Stimulated activated CD4-positive, alpha-beta T cell treated with anti-CD3 and anti-CD28 coated beads, Interleukin-4, amount 100 ng/mL, for 24 hours (primary cell): ENCODE measurements around the gene RBM28.

Experiments
- DNase-seq: peaks from one replicate; pipeline ENCODE4 v3.0.0-alpha.2; 2020

RBM28 gene, protein sequence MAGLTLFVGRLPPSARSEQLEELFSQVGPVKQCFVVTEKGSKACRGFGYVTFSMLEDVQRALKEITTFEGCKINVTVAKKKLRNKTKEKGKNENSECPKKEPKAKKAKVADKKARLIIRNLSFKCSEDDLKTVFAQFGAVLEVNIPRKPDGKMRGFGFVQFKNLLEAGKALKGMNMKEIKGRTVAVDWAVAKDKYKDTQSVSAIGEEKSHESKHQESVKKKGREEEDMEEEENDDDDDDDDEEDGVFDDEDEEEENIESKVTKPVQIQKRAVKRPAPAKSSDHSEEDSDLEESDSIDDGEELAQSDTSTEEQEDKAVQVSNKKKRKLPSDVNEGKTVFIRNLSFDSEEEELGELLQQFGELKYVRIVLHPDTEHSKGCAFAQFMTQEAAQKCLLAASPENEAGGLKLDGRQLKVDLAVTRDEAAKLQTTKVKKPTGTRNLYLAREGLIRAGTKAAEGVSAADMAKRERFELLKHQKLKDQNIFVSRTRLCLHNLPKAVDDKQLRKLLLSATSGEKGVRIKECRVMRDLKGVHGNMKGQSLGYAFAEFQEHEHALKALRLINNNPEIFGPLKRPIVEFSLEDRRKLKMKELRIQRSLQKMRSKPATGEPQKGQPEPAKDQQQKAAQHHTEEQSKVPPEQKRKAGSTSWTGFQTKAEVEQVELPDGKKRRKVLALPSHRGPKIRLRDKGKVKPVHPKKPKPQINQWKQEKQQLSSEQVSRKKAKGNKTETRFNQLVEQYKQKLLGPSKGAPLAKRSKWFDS

DNA sequence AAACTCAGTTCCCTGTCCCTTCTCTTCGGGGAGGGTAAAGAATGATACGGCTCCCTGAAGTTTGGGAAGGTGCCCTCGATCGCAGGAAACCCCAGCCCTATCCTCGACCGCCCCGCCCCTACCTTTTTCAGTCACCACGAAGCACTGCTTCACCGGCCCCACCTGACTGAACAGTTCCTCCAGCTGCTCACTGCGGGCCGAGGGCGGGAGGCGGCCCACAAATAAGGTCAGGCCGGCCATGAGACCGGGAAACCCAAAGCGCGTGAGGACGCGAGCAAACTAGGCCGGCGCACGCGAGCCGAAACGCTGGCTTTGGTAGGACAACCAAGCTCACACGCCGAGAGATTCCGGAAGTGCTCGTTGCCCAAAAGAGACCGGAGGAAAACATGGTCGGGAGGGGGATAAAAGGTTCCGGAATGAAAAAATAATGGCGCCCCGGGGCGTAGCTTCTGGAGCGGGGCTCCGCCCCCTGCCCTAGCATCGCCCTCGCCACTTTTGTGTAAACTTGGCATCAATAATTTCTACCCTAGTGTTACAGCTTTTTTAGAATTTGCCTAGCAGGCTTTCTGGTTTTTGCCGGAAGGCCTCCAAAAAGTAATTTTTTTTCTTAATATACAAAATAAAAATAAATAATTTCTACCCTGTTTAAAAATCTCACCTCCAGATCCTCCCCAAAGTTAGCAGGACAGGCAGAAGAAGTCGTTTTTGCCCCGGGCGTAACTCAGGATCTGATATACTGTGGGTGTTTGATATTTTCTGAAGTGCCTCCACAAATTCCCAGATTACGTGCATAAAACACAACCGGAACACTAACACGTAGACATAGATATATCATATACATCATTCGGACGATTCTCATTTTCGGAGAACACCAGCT lies at the start of gene RBM28:
RBM28 (minus strand) TSS at position 355 of the 877 bp plus-strand sequence; CDS start at position 240, 115 bp downstream.
- peak; percentile 86 for DNase-seq

DNA sequence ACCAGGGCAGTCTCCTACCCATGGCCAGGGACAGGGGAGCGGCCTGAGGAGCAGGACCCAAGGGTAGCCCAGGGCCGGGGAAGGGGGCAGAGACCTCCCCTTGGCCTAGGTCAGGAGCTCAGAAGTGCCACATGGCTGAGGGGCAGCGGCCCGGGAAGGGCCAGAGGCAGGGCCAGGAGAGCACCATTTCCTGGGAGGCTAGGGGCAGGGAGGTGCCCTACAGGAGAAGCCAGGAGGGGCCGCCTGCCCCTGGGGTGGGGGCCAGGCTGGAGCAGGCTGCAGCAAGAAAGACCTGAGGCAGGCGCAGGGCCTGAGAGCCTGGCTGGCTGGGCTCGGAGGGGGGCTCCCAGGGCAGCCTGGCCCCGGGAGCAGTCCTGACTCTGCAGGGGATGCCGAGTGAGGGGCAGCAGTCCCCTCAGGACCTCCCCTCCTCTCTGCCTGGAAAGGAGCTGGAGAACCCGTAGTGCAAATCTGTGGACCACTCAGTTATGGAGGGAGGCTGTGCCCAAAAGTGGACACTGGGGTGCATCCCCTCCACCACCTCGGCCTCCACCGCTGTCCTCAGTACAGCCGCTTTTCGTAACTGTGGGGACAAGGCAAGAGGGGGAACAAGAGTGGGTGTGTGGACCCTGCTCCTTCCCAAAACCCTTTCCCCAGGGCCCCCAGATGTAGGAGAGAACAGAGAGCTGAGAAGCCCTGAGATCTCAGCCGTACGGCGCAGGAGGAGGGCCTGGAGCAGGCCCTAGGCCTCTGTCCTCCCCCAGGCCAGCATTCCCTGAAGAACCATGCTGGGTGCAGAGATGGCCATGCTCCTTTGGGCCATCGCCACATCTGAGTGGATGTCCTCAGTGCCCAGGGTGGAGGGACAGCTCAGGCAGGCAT lies 49.0 kb upstream of the RBM28 start:
- no peak for DNase-seq

DNA sequence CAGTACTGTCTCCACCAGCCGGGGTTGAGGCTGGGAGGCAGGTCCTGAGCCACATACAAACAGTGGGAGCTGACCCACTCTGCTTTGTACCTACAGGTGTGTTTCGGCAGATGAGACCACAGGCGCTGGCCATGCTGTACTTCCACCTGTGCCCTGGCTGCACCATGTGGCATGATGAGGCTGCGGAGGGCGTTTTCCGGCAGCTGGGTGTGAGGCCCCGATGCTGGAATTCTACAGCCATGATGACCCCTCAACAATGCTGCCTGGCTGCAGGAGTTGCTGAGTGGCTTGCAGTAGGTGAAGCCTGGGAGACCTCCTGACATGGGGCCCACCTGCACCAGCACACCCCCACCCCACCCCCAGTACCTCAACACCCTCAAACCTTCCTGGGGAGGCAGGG lies 48.1 kb upstream of the RBM28 start:
- no peak for DNase-seq

- no peak for DNase-seq
Observed at GRCh38 chr7:128390871-128391565, 47.3 kb upstream of the RBM28 start.

DNA sequence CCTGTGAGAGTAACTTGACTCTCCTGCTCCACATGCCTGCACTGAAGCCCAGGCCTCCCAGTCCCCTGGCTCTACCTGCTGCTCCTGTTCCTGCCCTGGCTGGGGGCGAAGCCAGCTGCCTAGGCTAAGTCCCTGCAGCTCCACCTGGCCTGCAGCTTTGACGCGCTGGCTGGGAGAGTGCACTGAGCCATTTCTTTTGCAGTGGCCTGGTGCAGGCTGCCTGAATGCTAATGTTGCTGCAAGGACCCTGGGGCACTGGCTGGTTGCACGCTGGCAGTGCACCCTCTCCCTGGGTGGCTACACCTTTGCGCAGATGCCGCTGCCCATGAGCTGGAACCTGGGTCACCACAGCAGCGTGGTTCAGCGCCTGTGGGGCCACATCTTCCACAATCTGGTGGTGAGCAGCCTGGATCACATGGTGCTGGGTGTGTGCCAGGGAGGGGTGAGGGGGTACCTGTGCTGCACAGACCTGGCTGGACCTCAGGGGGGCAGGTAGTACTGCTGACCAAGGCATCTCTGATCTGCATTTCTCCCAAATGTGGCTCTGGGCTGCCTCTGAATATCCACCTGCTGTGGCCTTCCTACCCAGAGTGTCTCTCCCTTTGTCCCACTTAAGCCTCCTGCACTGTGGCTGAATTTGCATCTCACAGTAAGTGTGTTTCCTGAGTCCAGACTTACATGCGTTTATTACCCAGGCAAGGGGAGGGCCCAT lies 46.1 kb upstream of the RBM28 start:
- no peak for DNase-seq

DNA sequence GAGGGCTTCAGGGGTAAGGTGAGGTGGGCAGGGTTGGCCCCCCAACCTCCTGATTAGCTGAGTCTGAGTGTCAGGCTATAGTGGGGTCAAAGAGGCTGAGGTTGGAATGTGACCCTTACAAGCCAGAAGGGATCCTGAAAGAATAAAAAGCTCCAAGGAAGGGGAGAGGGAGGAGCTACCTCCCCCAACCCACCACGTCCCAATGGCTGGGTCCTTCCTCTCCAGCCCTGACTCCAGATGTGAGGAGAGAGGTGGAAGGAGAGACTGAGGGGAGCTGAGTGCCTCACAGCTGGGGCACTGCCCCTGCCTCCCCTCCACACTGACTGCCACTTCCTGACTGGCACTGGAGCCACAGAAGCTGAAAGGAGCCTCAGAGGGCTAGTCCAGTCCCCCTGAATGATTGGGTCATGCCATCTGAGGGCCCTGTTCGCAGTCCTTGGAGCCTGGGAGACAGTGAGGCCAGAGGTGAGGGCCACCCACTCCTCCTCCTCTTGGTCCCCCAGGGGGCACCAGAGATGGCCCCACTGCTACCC lies 45.4 kb upstream of the RBM28 start:
- DNase-seq = no peak

- no peak for DNase-seq
Observed at GRCh38 chr7:128388145-128388485, 44.4 kb upstream of the RBM28 start.

DNA sequence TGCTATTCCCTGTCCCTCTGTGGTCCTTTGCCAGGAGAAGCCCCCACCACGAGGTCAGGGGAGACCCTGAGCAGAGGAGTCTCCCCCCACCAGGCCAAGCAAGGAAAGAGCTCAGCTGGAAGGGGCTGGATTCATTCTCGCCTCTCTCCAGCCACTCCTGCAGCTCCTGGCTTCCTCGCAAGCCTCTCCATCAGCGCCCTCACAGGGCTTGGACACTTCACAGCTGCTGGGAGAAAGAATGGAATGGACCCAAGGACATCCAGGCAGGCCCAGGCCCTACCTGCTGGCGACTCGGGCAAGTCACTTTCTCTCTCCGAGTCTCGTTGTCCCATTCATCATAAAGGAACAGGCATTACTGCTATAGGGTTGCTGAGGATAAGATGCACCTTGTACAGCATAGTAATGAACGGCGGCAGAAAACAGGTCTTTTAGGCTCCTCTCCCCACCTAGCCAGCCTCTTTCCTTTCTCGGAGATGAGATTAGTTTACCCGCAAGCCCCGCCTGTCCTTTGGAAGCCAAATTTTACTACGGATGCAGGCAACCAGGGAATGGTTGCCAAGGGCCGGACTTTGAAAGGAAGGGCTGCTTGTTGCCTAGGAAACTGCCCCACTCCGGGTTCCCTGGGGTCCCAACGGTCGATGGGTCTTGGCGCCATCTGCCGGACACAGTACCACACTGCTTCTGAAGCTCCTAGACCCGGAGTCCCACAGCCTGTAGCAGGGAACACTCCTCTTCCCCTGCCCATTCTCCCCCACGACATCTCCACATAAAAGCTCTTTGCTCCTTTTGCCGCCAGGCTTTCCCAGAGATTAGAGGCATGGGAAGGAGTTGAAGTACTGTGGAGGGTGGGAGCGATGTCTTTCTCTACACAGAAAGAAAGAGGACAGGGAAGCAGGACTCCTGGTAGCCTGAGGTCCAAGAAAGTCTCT lies 43.8 kb upstream of the RBM28 start:
- peak; percentile 75 for DNase-seq

DNA sequence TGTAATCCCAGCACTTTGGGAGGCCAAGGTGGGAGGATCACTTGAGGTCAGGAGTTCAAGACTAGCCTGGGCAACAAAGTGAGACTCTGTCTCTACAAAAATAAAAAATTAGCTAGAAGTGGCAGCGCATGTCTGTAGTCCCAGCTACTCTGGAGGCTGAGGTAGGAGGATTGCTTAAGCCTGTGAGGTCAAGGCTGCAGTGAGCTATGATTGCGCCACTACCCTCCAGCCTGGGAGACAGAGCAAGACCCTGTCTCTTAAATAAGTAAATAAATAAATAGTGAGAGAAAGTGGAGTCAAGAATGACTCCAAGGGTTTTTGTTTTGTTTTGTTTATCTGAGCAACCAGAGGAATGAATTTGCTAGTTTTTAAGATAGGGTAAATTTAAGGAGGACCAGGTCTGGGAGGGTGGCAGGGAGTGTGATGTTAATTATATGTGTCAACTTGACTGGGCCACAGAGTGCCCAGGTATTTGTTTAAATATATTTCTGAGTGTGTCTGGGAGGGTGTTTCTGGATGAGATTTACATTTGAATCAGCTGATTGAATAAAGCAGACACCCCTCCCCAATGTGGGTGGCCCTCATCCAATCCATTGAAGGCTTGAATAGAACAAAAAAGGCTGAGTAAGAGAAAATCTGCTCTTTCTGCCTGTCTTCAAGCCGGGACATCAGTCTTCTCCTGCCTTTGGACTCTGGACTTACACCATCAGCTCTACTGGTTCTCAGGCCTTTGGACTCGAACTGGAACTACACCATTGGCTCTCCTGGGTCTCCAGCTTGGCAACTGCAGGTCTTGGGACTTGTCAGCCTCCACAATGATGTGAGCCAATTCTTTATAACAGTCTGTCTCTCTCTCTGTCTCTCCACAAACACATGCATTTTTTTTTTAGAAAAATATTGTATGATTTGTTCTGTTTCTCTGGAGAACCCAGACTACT lies 42.5 kb upstream of the RBM28 start:
- no peak for DNase-seq

DNA sequence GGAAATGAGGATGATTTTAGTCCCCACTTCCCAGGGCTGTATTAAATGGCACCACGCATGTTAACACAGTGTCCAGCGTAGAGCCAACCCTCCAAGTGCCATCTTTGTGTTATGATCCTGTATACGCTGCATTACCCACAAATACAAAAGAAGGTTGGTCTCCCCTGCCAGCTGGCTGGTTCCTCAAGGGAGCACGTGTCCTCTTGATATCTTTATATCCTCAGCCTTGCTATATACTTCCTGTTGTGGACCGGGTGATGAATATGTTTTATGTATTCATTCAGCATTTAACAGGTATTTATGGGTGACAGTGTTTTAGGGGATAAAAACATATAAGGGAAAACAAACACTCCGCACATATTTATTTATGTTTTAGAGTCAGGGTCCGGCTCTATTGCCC lies 41.0 kb upstream of the RBM28 start:
- DNase-seq = no peak

DNA sequence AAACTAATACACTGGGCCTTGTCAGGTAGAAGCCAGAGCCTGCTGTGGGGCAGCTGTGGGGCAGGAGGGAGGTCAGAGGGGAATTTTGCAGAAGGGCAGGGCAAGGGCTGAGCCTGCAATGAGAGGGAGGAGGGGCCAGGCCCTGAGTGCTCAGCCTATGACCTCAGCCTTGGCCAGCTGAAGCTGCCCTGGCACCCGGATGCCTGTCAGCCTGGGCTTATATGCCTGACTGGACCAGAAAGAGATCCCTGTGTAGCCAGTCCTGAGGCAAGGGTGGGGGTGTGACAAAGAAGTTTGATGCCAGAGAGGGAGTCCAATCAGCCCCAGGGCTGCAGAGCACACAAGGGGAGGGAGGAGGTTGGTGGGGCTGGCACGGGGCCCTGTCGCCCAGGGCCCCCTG lies 40.1 kb upstream of the RBM28 start:
- no peak for DNase-seq

GRCh38 chr7:128381161-128381821 lies 37.6 kb upstream of the RBM28 start:
- peak; percentile 39 for DNase-seq

GRCh38 chr7:128380483-128381106 lies 36.9 kb upstream of the RBM28 start:
- DNase-seq = no peak

GRCh38 chr7:128379900-128380479 lies 36.3 kb upstream of the RBM28 start:
- DNase-seq = no peak

GRCh38 chr7:128378637-128379036 lies 34.9 kb upstream of the RBM28 start:
- no peak for DNase-seq

- DNase-seq = no peak
Observed at GRCh38 chr7:128376077-128376476, 32.4 kb upstream of the RBM28 start.

- no peak for DNase-seq
Observed at GRCh38 chr7:128374041-128374440, 30.3 kb upstream of the RBM28 start.
